ENCODE data around the gene RAPGEF2.

- TF ChIP-seq EZH2 (IDR thresholded peaks at IDR 0.05; ENCODE audit: borderline replicate concordance) (no peak), CTCF (IDR thresholded peaks at IDR 0.05; ENCODE audit: poor library complexity) (no peak), EZH2phosphoT487 (IDR thresholded peaks at IDR 0.05; ENCODE audit: low read depth, severe bottlenecking, unreplicated experiment) (no peak)
Observed at GRCh38 chr4:159396151-159396550, 293.3 kb downstream of the RAPGEF2 start.

All from hepatocyte (in vitro differentiated cells).